ENCODE data around the gene NDST1.

The NDST1 gene

DNA sequence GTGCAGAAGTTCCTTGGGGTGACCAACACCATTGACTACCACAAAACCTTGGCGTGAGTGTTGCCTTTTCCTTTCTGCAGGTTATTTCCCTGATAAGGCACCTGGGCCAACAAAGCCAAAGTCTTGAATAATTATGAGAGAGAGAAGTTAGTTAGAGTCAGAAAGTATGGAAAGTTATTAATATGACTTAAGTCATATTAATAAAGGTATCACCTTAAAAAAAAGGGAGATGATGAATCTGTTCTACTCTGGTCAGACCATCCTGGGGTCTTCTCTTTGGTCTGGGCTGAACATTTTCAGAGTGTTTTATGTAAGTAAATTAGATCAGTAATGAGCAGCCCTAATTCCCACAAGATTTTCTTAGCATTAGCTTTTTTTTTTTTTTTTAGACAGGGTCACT lies 41.8 kb downstream of the NDST1 start:
- no peak for DNase-seq

DNA sequence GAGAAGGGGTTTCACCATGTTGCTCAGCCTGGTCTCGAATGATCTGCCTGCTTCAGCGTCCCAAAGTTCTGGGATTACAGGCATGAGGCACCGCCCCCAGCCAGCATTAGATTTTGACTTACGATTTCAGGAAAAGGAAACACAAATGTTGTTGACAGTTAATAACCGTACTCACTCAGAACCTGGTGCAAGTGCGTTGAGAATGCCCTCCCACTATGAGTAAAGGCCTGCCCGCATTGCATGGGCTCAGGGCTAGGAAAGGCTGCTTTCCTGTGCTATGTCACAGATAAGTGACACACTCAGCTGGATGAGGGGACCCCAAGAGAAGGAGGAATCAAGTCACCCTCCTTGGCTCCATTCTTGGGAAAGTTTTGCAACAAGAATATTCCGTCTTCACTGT lies 42.4 kb downstream of the NDST1 start:
- DNase-seq: no peak

DNA sequence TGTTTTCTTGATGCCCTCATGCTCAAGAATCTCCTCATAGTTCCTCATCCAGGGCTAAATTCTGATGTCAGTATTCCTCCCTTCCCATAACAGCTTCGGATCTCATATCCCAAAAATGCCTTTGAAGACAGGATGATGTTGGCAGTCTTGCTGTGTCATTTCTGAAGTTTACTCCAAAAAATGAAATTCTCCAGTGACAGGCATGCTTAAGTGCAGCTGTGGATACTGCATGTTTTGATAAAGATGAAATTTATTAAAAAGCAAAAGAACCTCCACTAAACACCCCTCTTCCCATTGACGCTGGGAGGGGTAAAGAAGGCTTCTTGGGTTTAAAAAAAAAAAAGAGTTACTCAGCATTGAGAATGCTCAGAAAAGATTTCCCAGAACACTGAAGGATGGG lies 43.1 kb downstream of the NDST1 start:
- no peak for DNase-seq

DNA sequence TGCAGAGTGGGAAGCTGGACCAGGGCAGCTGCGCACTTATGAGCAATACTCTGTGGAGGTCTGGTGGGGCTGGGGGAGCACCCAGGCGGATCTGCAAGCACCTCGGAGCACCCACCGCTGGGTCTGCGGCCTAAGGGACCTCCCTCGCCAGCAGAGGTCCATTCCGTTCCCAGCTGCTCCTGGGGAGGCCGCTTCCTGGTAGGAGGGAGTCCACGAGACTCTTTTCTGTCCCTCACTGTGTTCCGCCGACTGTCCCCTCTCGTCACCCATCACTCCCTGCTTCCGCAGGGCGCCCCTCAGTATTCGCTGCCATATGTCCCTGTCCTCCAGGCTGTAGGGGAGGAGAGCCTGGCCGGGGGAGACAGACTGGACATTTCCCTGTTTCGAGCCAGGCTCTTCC lies 45.5 kb downstream of the NDST1 start:
- no peak for DNase-seq

DNA sequence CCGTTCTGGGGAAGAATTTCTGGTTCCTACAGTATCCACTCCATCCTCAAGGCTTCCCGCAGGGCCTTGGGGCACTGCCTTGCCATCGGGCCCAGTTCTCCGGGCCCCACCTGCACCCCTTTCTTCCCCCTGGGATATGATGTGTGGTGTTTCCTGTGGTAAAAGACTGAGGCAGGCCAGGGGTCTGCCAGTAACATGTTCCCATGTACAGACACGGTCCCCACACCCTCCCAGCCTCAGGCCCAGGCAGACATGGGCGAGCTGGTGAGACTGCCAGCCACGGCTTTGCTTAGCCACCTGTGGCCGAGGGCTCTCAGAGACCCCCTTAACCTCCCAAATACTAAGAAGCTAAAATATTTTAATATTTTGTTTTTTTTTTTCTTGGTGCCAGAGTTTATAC lies 46.0 kb downstream of the NDST1 start:
- DNase-seq: no peak

DNA sequence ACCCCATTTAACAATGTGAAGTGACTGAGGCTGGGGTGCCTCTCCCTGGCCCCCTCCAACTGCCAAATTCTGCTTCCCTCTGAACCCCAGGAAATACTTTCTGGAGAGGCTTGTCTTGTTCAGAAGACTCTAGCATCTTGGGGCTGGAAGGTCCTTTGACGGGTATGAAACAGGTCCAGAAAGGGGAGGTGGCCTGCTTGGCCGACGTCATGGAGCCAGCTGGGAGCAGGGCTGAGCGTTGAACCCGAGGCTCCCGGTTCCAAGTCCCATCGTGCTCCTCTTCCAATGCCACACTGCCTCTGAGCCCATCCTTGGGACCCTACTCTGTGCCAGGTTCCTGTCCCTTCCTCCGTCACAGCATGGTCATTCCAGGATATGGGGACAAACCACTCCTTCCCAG lies 46.9 kb downstream of the NDST1 start:
- no peak for DNase-seq

DNA sequence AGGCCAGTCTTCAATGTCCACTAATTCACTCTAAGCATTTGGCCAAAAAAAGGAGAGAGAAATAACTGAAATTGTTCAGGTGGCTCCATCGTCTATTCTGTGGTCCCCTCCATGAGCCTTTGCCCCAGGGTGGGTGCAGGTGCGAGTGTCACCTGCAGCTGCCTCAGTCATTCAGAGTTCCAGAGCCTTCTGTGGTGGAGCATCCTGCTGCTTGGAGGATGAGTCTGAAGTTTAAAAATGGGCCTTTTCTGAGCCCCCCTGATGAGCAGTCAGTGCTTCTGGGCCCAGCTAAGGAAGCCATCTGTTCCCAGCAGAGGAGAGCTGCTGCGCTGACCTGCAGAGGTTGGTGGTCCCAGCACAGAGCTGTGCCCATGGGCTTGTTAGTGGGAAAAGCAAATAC lies 48.2 kb downstream of the NDST1 start:
- DNase-seq: no peak

DNA sequence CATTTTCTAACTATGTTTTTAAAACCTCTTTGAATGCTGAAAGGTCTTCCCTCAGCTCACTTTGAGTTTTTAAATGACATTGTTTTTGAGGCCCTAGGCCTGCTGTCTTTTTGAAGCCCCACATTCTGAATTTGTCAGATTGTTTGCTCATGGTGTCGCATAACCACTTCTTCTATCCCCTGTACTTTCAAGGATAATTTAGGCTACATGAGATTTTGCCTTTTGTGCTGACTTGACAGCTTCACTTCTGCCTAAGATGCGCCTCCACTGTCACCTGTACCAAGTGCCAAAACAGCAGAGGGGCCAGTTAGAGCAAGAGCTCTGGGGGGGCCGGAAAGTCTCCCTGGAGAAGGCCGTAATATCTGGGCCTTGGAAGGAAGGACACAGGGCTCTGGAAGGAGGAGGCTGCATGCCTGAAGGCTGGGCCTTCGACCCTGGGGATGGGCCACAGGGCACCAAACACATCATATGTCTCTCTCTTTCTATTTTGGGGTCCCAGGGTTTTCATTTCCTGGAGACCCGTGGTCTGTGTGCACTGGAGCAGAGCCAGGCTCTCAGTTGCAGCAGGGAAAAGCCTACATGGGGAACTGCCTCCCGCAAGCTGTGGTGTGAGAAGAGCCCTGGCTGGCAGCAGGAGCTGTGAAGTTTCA lies 49.1 kb downstream of the NDST1 start:
- peak; percentile 16 for DNase-seq

DNA sequence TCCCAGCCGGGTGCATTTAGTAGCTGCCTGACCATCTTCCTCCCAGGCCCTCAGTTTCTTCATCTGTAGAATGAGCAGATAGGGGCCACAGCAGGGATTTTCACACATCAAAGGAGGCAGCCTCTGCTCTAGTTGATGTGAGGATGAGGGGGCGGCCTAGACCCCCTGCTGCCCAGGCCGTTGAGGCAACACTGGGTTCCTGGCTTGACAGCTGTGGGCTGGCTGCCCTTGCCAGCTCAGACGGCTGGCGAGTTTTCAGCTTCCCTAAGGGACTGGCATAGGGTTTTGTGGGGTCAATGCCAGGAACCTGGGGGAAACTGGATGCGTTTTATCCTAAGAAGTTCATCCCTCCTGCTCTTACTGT lies 49.6 kb downstream of the NDST1 start:
- DNase-seq: no peak

DNA sequence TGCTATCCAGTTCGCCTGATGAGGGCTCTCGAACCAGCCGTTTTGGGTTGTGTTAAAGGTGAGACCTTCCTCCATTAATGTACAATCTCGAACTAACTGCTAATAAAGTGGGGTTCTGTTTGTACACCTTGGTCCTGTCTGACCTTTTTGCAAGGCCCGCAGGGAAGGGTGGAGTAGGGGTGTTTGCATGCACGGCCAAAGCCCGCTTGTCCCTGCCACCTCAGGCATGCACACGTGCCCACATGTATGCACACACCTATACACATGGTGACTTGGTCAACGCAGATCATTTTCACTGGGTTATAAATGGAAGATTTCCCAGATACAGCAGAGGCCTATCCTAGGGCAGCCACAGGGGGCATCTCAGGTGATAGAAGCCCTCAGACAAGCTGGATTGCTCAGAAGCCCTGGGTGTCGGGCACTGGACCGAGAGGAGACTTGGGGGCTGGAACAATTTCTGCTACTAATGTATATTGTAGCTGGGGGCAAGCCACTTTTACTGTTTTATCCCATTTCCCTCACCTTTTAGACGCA lies 50.2 kb downstream of the NDST1 start:
- DNase-seq: no peak

DNA sequence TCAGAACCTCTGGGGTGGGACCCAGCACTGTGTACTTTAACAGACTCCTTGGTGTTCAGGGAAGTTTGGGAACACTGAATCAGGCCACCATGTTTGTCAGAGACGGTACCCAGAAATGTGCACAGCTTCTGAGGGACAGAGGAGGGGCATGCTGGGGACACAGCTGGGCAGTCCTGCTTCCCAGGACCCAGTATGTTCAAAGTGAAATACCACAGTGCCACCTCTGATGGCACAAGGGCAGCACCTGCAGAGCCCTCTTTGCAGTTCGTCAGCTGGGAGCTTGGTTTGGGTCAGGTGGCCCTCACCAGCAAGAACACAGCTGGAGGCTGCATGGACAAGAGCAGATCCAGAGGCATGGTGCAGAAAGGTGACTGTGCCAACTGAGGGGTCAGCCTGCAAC lies 51.2 kb downstream of the NDST1 start:
- DNase-seq: peak; percentile 26

DNA sequence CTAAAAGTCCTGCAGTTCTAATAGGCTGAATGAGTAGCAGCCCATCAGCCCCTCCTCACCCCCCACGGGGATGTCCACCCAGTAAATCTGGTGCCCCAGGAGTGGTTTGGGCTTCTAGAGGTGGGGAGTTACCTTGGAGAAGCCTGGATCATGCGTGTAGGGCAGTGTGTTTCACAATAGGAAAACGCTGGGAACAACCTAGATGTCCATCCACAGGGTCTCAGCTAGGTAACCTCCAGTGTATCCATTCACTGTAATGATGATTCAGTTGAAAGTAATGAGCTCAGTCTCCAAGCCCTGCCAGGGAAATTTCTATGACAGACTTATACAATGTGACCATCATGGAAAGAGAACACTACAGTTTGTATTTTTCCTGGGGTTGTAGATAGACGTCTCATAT lies 51.8 kb downstream of the NDST1 start:
- no peak for DNase-seq

DNA sequence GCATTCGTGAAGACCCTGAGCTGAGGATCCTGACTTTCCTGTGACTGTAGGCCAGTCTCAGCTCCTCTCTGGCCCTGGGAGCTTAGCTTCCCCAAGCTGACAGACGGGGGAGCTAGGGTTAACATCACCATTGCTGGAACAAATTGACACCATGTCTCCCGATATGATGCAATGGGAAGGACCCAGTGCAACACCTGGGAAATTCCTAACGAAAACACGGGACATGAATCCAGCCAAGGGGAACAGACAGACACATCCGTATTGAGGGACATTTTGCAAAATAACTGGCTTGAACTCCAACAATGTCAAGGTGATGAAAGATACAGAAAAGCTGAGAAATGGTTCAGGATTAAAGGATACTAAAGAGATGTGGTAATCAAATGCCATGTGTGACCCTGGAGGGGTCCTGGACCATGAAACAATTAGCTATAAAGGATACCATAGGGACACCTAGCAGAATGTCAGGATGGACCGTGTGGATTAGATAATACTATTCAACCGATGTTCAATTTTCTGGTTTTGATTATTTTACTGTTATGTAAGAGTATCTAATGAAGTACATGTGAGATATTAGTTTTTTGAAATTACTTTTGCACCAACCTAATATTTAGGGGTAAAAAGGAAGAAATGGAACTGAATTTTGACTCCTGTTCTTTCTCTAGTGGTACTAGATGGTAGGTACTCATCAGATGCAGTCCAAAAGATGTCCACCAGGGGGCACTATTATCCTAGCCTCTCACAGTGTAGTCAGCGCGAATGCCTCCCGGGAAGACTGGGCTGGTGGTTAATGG lies 52.7 kb downstream of the NDST1 start:
- peak; percentile 91 for DNase-seq

DNA sequence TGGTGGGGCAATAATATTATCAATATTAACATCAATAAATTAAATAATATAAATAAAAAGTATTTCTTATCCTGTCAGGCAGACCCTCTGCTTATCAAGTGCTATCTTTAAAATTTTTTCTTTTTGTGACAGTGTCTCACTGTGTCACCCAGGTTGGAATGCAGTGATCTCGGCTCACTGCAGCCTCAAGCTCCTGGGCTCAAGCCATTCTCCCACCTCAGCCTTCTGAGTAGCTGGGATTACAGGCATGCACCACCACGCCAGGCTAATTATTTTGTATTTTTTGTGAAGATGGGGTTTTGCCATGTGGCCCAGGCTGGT lies 53.2 kb downstream of the NDST1 start:
- DNase-seq: no peak

DNA sequence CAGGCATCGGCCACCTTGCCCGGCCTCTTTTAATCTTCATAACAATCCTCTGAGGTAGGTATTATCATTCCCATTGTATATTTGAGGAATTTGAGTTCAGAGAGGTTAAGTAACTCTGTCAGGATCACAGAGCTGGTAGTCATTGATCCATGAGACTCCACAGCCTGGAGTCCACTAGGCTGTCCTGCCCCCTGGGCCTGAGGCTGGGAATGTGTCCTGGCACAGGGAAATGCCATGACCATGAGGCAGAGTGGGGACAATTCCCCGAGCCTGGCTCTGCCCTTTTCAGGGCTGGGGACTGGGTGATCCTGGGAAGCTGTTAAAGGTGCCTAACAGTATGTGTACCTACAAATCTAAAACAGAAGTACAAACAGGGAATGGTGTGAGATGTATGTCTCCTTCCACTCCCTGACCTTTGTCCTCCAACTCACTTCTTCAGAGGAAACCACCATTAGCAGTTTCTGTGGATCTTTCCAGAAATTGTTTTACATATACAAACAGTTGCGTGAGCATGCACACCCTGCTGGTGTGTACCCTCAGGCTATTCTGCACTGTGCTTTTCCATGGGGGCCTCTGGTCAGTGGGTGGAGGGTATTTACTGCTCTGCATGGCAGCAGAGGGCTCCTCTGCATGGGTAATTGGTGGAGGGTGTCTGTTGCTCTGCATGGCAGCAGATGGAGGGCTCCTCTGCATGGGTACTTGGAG lies 53.8 kb downstream of the NDST1 start:
- no peak for DNase-seq

DNA sequence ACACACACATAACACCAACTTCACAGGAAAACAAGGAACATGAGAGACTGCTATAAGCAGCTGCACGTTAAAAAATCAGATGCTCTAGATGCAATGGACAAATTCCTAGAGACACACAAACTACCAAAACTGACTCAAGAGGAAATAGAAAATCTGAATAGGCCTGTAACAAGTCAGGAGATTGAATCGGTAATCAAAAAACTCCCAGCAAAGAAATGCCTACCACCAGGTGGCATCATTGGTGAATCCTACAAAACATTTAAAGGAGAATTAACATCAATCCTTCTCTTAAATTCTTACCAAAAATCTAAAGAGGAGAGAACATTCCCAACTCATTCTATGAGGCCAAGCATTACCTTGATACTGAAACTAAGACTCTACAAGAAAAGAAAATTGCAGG lies 54.9 kb downstream of the NDST1 start:
- peak; percentile 59 for DNase-seq

DNA sequence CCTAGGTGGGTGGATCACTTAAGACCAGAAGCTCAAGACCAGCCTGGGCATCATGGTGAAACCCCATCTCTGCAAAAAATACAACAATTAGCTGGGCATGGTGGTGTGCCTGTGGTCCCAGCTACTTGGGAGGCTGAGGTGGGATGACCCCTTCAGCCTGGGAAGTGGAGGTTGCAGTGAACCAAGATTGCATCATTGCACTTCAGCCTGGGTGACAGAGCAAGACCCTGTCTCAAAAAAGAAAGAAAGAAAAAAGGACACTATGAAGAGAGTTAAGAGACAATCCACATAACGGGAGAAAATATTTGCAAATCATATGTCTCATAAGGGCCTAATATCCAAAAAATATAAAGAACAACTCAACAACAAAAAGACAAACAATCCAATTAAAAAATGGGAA lies 57.9 kb downstream of the NDST1 start:
- DNase-seq: no peak

DNA sequence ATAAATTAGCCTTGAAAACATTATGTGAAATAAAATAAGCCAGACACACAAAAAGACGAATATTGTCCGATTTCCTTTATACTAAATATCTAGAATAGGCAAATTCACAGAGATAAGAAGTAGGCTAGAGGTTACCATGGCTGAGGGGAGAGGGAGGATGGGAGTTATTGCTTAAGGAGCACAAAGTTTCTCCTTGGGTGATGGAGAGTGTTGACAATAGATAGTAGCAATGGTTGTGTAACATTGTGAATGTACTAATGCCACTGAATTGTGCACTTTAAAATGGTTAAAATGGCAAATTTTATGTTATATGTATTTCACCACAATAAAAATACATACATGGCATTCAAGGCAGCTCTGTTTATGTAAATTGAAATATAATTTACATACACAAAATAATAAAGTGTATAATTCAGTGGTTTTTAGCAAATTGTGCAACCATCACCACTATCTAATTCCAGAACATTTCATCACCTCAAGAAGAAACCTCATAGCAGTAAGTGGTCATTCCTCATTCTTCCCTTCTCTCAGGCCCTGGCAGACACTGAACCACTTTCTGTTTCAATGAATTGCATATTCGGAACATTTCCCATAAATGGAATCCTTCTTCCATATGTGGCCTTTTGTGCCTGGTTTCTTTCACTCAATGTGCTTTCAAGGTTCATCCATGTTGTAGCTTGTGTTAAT lies 59.2 kb downstream of the NDST1 start:
- DNase-seq: no peak

DNA sequence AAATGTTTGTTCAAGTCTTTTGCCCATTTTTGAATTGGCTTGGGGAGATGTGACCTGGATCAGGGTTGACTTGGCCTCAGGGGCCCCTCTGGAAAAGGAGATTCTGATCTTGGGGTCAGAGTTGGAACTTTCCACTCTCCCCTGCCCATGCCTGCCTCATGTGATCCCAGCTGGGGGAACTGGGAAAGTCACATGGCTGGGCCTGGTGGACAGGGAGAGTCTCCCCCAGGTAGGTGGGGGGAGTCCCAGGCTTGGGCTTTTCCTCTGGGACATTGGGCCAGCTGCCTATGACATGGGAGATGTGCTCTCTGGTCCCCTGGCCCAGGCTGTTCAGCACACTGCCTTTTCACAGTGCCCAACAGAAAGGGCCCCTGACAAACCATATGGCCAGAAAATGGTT lies 60.7 kb downstream of the NDST1 start:
- DNase-seq: no peak

DNA sequence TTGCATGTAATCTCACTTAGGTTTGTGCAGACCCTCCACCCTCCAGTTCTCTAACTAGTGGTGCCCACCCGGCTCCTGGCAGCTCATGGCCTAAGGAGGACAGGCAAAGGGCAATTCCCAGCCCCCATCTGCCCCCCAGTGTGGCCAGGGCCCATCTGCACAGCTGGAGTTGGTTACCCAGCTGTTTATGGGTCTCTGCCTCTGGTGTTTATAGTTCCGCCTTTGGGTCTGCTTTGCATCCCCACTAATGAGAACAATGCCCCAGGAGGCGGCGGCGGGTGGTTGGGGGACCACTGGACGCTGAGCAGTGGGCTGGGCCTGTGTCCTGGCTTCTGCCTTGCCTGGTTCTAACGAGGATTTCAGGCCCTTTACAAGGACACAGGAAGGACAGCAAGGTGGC lies 62.4 kb downstream of the NDST1 start:
- no peak for DNase-seq

DNA sequence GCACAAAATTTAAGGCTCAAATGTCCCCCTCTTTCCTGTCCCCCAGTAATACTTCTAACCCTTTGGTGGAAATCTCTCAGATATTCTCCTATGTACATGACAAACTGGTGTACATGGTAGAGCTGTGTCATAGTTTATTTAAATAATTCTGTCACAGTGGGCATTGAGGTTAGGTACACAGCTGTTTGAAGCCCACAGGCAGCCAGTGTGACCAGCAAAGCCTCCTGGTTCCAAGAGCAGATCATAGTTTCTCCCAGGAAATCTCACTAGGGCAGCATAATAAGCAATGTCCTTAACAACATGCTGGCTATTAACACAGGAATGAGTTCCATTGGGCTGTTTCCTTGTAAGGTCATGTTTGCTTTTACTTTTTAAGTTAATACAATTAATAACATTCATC lies 63.9 kb downstream of the NDST1 start:
- no peak for DNase-seq

DNA sequence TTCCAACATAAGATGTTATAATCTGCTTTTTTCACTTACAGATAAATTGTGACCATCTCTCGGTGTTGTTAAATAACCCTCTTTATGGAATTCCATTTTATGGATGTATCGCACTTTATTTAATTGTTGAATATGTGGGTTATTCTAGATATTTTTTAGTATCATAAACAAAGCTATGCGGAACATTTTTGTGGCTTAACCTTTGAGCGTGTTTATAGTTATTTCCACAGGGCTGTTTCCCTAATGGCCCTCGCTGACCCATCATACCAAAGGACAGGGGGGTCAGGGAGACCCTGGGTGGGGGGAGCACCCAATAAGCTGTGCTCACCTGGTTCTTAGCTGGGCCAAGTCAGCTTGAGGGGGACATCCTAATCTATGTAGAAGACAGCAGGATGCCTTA lies 65.3 kb downstream of the NDST1 start:
- no peak for DNase-seq

Data from RPMI8226 (cell line).